Measurements from ENCODE around the gene TRIM15. TPM values are rescaled to one million over a fixed set of nuclear protein-coding genes. Genes with fewer than 3 reads are reported as not detected.

Gene TRIM15
- total RNA-seq, 1 experiment from 2014 or later, result 0.20 TPM

DNA sequence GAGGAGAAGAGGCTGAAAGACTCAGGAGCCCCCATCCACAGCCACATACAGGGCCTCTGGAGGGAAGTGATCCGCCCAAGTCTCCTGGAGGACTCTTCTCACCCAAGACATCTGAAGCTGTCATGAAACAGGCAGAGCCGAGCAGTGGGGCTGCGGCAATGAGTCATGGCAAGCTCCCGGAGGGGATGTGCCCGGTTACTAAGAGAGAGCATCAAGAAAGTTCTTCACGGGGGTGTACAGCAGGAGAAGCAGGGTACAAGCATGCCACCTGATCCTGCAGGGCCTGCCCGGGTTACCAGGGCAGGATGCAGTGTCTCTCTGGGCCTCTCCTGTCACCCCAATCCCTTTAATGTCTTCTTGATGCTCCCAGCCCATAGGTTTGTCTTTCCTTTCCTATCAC, 28.7 kb downstream of the TRIM15 start:
- Mint-ChIP-seq H3K9me3 (no peaks in the 10 kb centered on the region), H3K27me3 (ENCODE audit: low read depth) (no peaks in the 10 kb centered on the region), H3K4me1 (peaks cover 3 to 5% of the 10 kb centered on the region in 2 experiments; a peak in 2 of 4 replicates), H3K4me3 (no peak overlapping the region), H3K36me3 (ENCODE audit: insufficient read depth in 1 of 3, low read depth in 3 of 3) (peaks cover 18 to 78% (median 55%) of the 10 kb centered on the region in 3 experiments; a peak in 6 of 7 replicates), H3K27ac (no peak overlapping the region)
- Histone ChIP-seq H3K9me3 (ENCODE audit: control insufficient read depth, low read depth, low read length) (no peaks in the 10 kb centered on the region), H3K79me2 (ENCODE audit: insufficient read depth, low read length) (no peaks in the 10 kb centered on the region), H3K4ac (ENCODE audit: low read depth, low read length) (no peak overlapping the region), H2BK120ac (ENCODE audit: low read depth, low read length, poor library complexity, severe bottlenecking) (no peak overlapping the region), H2AK5ac (ENCODE audit: insufficient read length, low read length) (no peak overlapping the region), H3T11ph (ENCODE audit: low read length) (no peak overlapping the region), H2AFZ (ENCODE audit: low read length) (no peak overlapping the region), H2BK15ac (ENCODE audit: low read depth, low read length) (no peak overlapping the region), H3K14ac (ENCODE audit: insufficient read depth, low read length) (no peak overlapping the region), H3K4me1 (ENCODE audit: insufficient read depth, low read length) (no peaks in the 10 kb centered on the region), H3K9ac (ENCODE audit: extremely low read depth, insufficient read length, low read length) (no peak overlapping the region), H3K27ac (ENCODE audit: insufficient read length, low read depth, low read length) (no peak overlapping the region), H3K23ac (ENCODE audit: insufficient read length, low read depth, low read length) (no peak overlapping the region), H2BK20ac (ENCODE audit: low read depth, low read length, poor library complexity, severe bottlenecking) (no peak overlapping the region), H4K91ac (ENCODE audit: insufficient read length, low read depth, low read length) (no peak overlapping the region), H4K8ac (replicated peaks; ENCODE audit: insufficient read length, low read depth, low read length) (no peak overlapping the region), H3K79me1 (ENCODE audit: insufficient read depth, low read depth, low read length, poor library complexity, severe bottlenecking) (no peaks in the 10 kb centered on the region), H4K20me1 (ENCODE audit: control insufficient read depth, insufficient read depth, insufficient read length) (peaks cover 3% of the 10 kb centered on the region), H3K18ac (ENCODE audit: insufficient read length, low read depth, low read length) (no peak overlapping the region), H3K27me3 (ENCODE audit: insufficient read depth, low read length) (no peaks in the 10 kb centered on the region), H2BK12ac (ENCODE audit: insufficient read length, low read depth, low read length) (no peak overlapping the region), H2BK5ac (ENCODE audit: insufficient read length, low read length) (no peak overlapping the region), H3K56ac (ENCODE audit: insufficient read length, low read depth, low read length) (no peak overlapping the region), H3K23me2 (ENCODE audit: insufficient read length, low read depth, low read length, poor library complexity, severe bottlenecking) (no peaks in the 10 kb centered on the region), H4K5ac (ENCODE audit: insufficient read length, low read depth, low read length) (no peak overlapping the region), H3K4me2 (ENCODE audit: insufficient read depth, insufficient read length, low read length) (no peak overlapping the region)
- TF ChIP-seq, protein P1, sequence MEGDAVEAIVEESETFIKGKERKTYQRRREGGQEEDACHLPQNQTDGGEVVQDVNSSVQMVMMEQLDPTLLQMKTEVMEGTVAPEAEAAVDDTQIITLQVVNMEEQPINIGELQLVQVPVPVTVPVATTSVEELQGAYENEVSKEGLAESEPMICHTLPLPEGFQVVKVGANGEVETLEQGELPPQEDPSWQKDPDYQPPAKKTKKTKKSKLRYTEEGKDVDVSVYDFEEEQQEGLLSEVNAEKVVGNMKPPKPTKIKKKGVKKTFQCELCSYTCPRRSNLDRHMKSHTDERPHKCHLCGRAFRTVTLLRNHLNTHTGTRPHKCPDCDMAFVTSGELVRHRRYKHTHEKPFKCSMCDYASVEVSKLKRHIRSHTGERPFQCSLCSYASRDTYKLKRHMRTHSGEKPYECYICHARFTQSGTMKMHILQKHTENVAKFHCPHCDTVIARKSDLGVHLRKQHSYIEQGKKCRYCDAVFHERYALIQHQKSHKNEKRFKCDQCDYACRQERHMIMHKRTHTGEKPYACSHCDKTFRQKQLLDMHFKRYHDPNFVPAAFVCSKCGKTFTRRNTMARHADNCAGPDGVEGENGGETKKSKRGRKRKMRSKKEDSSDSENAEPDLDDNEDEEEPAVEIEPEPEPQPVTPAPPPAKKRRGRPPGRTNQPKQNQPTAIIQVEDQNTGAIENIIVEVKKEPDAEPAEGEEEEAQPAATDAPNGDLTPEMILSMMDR (conservative IDR thresholded peaks at IDR 0.05), result no peak
- no CpG with 5 or more reads among the region's 7 CpGs for WGBS (ENCODE audit: extremely low coverage, insufficient read length, low lambda C conversion rate)
- DNase-seq, result no peak

Measured in H9 (cell line).